Activated naive CD4-positive, alpha-beta T cell treated with anti-CD3 and anti-CD28 coated beads, Interleukin-2, amount 50 U/mL, for 24 hours (primary cell): Measurements from ENCODE around the gene SGCG.
"Not testable (repeated sequence)": the region's sequence is repeated elsewhere in the genome, so short reads cannot be mapped to it uniquely, and the experiment has no call there.

Source experiments
- H3K27ac Mint-ChIP-seq: one replicate; pipeline ENCODE4 v1.8.0; 2021; ENCODE audit warnings: mild to moderate bottlenecking, mixed read lengths
- H3K27me3 Mint-ChIP-seq: one replicate; pipeline ENCODE4 v1.8.0; 2021; ENCODE audit warnings: mixed read lengths
- H3K36me3 Mint-ChIP-seq: one replicate; pipeline ENCODE4 v1.8.0; 2021; ENCODE audit warnings: mixed read lengths
- H3K4me1 Mint-ChIP-seq: one replicate; pipeline ENCODE4 v1.8.0; 2021; ENCODE audit warnings: mixed read lengths
- H3K4me3 Mint-ChIP-seq: one replicate; pipeline ENCODE4 v1.8.0; 2021; ENCODE audit warnings: mild to moderate bottlenecking, mixed read lengths
- H3K9me3 Mint-ChIP-seq: one replicate; pipeline ENCODE4 v1.8.0; 2021; ENCODE audit warnings: mixed read lengths

The SGCG gene, protein sequence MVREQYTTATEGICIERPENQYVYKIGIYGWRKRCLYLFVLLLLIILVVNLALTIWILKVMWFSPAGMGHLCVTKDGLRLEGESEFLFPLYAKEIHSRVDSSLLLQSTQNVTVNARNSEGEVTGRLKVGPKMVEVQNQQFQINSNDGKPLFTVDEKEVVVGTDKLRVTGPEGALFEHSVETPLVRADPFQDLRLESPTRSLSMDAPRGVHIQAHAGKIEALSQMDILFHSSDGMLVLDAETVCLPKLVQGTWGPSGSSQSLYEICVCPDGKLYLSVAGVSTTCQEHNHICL

DNA sequence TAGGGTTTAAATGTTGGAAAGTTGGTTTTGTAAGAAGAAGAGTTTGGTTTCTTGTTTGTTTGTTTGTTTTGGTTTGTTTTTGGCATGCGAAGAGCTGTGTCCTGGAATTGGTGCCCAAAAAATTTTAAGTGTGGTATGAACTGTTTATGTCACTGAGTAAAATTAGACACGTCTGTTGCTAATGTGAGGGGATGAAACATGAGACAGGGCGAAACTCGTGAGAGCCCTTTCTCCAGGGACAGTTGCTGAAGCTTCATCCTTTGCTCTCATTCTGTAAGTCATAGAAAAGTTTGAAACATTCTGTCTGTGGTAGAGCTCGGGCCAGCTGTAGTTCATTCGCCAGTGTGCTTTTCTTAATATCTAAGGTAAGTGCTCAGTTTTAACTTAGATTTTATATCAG, at the start of gene SGCG:
SGCG (plus strand) TSS at position 269 of the 400 bp plus-strand sequence. CDS start 22,716 bp downstream, outside the sequence.
- Mint-ChIP-seq H3K4me1 (no peaks in the 10 kb centered on the region), H3K9me3 (peaks cover 9% of the 10 kb centered on the region), H3K36me3 (no peaks in the 10 kb centered on the region), H3K4me3 (no peak within 1 kb of the TSS), H3K27me3 (peaks cover 10% of the 10 kb centered on the region), H3K27ac (no peak within 1 kb of the TSS)

DNA sequence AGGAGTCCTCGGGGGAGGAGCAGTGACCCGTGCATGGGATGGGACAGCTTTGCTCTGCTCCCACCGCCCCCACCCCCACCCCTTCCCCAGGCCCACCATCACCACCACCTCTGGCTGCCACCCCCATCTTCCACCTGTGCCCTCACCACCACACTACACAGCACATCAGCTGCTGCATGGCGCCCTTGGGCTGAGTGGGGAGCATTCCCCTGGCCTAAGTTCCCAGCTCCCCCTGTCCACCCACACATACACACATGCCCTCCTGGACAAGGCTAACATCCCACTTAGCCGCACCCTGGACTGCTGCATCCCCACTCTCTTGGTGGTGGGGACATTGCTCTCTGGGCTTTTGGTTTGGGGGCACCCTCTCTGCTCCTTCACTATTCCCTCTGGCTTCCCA, 46.2 kb upstream of the SGCG start:
- H3K27me3 Mint-ChIP-seq = peaks cover 1% of the 10 kb centered on the region
- no peaks in the 10 kb centered on the region for H3K4me1 Mint-ChIP-seq
- no peak overlapping the region for H3K27ac Mint-ChIP-seq
- H3K4me3 Mint-ChIP-seq = no peak overlapping the region
- H3K9me3 Mint-ChIP-seq = no peaks in the 10 kb centered on the region
- no peaks in the 10 kb centered on the region for H3K36me3 Mint-ChIP-seq

DNA sequence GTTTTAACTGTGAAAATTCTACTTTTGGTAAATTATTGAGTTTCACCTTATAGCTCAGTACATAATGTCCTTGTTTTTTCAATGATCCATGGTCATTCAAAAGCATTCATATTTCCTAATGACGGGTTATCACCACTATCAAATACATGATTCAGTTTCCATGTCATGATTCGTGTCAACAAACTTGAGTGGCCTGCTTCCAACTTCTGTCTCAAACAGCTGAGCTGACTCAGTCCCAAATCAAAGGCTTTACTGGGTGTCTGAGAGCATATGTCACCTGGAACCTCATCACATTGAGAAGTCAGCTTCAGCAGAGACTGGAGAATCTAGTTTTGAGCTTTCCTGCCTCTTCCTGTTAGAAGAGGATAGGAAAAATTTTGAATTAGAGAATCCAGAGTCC, 40.3 kb upstream of the SGCG start:
- Mint-ChIP-seq H3K4me3 (no peak overlapping the region), H3K27me3 (no peaks in the 10 kb centered on the region), H3K9me3 (no peaks in the 10 kb centered on the region), H3K36me3 (no peaks in the 10 kb centered on the region), H3K27ac (no peak overlapping the region), H3K4me1 (no peaks in the 10 kb centered on the region)

DNA sequence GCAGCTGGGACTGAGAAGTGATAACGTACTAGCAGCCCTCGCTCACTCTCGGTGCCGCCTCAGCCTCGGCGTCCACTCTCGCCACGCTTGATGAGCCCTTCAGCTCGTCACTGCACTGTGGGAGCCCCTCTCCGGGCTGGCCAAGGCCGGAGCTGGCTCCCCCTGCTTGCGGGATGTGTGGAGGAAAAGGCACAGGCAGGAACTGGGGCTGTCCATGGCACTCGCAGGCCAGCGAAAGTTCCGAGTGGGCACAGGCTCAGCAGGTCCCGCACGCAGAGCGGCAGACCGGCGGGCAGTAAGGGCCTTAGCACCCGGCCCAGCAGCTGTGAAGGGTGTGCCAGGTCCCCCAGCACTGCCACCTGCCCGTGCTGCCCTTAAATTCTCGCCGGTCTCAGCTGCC, 38.8 kb upstream of the SGCG start:
- Mint-ChIP-seq H3K9me3 (no peaks in the 10 kb centered on the region), H3K4me1 (no peaks in the 10 kb centered on the region), H3K4me3 (no peak overlapping the region), H3K36me3 (no peaks in the 10 kb centered on the region), H3K27me3 (no peaks in the 10 kb centered on the region), H3K27ac (no peak overlapping the region)

DNA sequence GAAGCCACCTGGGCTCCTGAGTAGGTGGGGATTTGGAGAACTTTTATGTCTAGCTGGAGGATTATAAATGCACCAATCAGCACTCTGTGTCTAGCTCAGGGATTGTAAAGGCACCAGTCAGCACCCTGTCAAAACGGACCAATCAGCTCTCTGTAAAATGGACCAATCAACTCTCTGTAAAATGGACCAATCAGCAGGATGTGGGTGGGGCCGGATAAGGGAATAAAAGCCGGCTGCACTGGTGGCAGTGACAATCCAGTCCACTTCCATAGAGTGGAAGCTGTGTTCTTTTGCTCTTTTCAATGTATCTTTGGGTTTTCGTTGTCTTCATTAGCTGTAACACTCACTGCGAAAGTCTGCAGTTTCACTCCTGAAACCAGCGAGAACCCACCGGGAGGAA, 38.2 kb upstream of the SGCG start:
- not testable (repeated sequence) for H3K27ac Mint-ChIP-seq, H3K27me3 Mint-ChIP-seq, H3K9me3 Mint-ChIP-seq, H3K4me1 Mint-ChIP-seq, H3K4me3 Mint-ChIP-seq, H3K36me3 Mint-ChIP-seq

DNA sequence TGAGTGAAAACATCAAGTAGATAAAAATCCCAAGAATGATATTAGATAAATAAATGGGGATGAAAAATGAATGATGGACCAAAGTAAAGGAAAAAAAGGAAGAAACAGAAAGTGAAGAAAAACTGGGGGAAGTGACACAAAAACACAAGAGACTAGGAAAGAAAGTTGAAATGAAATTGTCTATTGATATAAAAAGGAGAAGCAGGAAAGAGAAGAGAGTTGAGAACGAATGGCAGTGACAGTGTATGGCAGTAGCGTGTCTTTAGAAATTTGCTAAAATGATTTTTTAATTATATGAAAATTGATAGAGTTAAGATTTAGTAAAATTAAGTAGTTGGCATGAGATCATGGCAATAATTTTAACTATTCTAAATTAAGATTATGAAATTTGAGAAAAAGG, 36.3 kb upstream of the SGCG start:
- H3K4me1 Mint-ChIP-seq = no peaks in the 10 kb centered on the region
- H3K27me3 Mint-ChIP-seq = no peaks in the 10 kb centered on the region
- no peaks in the 10 kb centered on the region for H3K36me3 Mint-ChIP-seq
- H3K4me3 Mint-ChIP-seq = no peak overlapping the region
- no peaks in the 10 kb centered on the region for H3K9me3 Mint-ChIP-seq
- H3K27ac Mint-ChIP-seq = no peak overlapping the region

DNA sequence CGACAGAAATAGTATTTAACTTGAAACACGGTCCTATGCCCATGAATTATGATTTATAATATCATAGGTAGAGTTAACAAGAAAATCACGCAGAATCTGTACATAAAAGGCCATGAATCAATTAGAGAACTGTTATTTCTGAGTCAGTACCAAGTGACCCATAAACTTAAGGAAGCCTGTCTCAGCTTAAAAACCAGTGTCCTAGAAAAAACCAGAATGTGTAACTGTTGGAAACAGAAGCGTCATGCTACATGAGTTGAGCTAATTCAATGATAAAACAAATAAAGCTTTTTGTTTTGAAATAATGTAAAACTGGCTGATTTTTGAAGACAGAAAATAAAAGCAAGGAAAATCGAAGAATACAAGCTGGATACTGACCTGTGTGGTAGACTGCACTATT, 34.8 kb upstream of the SGCG start:
- Mint-ChIP-seq H3K9me3 (no peaks in the 10 kb centered on the region), H3K36me3 (no peaks in the 10 kb centered on the region), H3K4me1 (no peaks in the 10 kb centered on the region), H3K27ac (no peak overlapping the region), H3K4me3 (no peak overlapping the region), H3K27me3 (no peaks in the 10 kb centered on the region)

DNA sequence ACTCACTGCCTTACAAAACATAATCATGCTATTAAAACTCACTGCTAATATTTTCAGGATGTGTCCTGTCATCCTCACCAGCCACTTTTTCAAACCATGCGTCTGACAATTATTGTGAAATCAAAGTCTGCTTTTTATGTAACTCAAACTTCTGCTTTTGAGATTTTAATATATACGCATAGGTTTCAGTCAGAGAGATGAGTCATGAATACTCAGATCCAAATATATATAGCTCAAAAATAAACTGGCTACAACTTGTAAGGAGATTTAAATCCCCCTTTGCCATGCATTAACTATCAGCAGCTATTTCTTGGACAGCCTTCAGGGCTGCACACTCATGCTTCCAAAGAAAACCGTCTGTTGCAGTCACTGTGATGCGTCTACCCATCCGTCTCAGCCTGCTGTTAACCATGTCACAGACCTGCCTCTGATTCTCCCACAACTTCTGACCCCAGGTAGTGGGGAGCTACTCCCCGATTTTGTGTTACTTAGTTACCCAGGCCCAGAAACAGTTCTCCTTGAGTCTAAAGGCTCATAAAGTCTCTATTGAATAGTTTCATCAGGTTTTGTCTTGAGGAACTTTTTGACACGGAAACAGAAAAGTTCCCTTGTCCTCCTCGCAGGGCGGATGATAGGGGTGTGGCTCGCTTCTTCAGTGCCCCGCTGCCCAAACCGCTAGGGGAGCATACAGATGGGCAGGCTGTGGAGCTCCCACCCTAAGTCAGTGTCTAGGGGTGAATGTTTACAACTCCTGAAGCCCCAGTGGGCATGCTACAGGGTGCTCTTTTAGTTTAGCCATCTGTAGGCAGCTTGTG, 33.8 kb upstream of the SGCG start:
- no peaks in the 10 kb centered on the region for H3K4me1 Mint-ChIP-seq
- H3K9me3 Mint-ChIP-seq = no peaks in the 10 kb centered on the region
- H3K27me3 Mint-ChIP-seq = no peaks in the 10 kb centered on the region
- no peaks in the 10 kb centered on the region for H3K36me3 Mint-ChIP-seq
- H3K4me3 Mint-ChIP-seq = no peak overlapping the region
- no peak overlapping the region for H3K27ac Mint-ChIP-seq

DNA sequence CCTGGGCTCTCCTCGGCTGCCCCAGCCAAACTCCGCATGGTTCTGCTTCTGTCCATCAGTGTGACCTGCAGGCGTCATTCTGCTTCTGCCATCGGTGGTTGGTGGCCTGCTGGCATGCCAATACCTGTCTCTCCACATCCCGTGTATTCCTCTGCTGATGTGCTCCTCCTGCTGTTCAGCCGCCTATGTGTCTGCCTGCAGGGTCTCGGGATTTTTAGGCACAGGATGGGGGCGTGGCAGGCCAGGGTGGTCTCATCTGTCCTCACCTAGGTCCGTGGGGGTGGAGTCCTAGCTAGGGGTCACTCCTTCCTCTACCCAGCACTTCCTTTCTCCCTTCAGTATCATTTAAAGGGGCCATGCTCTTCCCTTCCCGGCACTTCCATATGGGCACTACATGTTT, 33.0 kb upstream of the SGCG start:
- H3K9me3 Mint-ChIP-seq = peaks cover 1% of the 10 kb centered on the region
- no peak overlapping the region for H3K4me3 Mint-ChIP-seq
- H3K4me1 Mint-ChIP-seq = no peaks in the 10 kb centered on the region
- no peaks in the 10 kb centered on the region for H3K27me3 Mint-ChIP-seq
- H3K27ac Mint-ChIP-seq = no peak overlapping the region
- no peaks in the 10 kb centered on the region for H3K36me3 Mint-ChIP-seq

DNA sequence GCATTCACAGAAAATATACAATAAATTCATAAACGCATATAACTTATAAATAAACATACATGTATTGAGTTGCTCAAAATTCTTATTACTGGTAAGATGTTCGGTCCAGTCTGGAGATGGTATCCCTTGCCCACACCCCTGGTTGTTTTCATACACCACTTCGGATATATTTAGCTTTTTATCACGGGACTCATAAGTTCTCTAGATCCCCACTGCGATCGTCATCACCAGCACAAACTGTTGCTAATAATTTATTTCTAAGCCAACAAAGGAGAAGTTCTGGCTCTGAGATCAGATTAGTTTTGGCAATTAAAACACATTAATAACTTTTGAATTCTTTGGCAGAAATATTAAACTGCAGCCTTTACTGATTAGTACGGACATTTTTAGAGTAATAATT, 23.0 kb upstream of the SGCG start:
- Mint-ChIP-seq H3K4me1 (no peaks in the 10 kb centered on the region), H3K27ac (no peak overlapping the region), H3K4me3 (no peak overlapping the region), H3K27me3 (peaks cover 22% of the 10 kb centered on the region), H3K9me3 (peaks cover 8% of the 10 kb centered on the region), H3K36me3 (no peaks in the 10 kb centered on the region)

DNA sequence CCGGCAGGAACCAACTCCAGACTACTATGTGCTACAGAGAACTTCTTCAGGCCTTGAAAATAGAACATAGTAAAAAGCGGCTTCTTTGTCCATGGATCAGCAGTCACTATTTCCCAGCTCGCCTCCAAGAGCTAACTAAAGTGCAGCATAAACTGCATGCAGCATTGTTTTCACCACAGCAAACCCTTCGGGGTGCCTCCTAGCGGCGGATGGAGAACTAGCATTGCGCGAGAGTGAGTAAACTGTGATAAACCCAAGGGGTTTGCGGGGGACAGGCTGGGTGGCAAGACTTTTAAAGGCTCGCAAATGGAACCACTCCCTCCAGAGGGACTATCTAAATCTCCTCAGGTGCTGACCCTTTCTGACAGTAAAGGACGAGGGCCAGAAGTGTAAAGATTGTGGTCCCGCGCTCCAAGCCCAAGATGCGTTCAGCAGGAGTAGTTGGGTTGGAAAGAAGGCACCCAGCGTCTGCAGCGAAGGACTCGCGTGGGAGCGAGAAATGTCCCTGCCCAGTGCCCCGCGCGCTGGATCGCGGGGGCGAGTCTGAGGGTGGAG, 21.5 kb upstream of the SGCG start:
- Mint-ChIP-seq H3K4me3 (no peak overlapping the region), H3K4me1 (no peaks in the 10 kb centered on the region), H3K9me3 (no peaks in the 10 kb centered on the region), H3K27me3 (peaks cover 21% of the 10 kb centered on the region), H3K36me3 (no peaks in the 10 kb centered on the region), H3K27ac (no peak overlapping the region)

DNA sequence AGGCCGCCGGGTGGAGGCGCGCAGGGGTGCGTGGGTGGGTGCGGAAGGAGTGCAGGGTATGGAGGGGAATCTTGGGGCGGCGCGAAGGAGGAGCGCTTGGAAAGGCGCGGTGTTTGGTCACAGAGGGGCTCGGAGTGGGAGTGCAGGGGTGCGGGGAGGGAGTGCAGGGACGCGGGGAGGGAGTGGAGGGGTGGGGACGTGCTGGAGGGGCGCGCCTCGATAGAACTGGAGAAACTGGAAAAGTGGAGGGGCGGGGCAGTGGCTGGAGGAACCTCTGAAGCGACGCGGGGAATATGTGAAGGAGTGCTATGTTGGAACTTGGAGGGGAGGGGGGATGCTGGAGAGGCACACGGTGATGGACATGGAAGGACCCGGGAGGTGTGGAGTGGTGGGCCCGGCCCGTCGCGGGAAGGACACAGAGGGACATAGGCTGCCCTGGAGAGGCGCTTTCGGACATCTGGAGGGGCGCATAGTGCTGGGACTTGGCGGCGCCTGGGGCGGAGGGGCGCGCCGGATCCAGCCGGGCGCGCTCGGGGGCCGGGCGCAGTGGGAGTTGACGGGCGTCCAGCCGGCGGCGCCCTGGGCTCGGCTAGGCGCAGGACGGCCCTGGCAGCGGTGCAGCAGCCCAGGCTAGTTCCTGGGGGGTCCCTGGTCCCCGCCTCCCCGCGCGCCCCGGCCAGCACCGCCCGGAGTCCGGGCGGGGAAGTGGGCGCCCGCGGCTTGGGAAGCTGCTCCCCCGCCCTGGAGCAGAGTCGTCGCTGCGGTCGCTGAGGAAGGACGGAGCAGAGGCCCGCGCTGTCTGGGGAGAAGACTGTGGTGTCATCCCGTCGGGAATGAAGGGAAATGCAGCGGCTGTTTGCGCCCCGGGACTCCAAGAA, 20.8 kb upstream of the SGCG start:
- H3K36me3 Mint-ChIP-seq = no peaks in the 10 kb centered on the region
- H3K27me3 Mint-ChIP-seq = peaks cover 21% of the 10 kb centered on the region
- no peaks in the 10 kb centered on the region for H3K4me1 Mint-ChIP-seq
- H3K4me3 Mint-ChIP-seq = no peak overlapping the region
- no peaks in the 10 kb centered on the region for H3K9me3 Mint-ChIP-seq
- no peak overlapping the region for H3K27ac Mint-ChIP-seq

DNA sequence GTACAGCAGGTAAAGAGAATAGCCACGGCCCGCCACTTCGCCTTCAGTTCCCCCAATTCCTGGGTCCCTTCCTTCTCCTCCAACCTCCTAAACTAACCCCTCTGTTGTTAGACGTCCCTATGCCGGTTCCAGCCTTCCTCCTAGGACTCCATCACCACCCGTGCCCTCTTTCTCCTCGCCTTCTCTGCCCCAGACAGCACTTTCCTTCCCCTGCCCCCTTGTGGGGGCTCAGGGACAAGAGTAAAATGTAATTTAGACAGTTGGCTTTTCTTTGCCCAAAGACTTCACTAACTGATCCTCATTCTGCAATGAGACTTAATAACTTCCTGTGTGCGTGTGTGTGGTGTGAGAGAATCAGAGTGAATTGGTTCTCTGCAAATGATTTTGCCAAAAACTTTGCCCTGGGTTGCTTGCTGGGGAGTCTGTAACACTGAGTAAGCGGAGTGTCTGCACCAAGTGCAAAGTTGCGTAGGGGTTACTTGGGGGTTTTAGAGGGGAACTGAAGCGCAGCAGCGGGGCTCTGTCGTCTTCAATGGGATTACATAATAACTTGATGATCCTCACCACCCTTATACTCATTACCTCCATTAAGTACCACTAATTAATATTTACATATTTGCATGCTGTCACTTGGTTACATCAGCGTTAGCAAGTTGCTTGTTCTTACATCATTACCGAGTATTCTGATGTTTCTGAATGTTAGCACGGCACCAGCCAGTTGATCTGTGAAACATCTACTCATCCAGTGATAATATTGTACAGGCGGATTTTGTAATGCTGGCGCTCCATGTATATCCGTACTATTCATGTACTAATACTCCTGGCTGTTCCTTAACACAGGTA, 19.9 kb upstream of the SGCG start:
- Mint-ChIP-seq H3K9me3 (no peaks in the 10 kb centered on the region), H3K4me1 (no peaks in the 10 kb centered on the region), H3K27ac (no peak overlapping the region), H3K27me3 (peaks cover 20% of the 10 kb centered on the region), H3K4me3 (no peak overlapping the region), H3K36me3 (no peaks in the 10 kb centered on the region)

DNA sequence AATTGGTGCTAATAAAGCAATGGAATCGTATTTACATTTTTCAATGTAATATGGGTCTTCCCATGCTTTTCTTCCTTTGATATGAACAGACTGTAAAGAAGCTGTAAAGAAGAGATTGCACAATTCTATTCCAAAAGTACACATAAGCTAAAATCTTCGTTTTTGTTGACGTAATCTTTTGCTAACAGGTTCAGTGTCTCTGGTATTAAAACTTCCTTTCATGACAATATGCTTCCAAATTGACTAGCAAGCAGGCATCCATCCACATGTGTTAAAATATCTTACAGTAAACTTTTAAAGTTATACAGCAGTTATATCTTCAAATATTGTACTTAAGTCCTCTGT, 19.3 kb upstream of the SGCG start:
- Mint-ChIP-seq H3K4me3 (no peak overlapping the region), H3K4me1 (no peaks in the 10 kb centered on the region), H3K36me3 (no peaks in the 10 kb centered on the region), H3K27me3 (peaks cover 19% of the 10 kb centered on the region), H3K27ac (no peak overlapping the region), H3K9me3 (no peaks in the 10 kb centered on the region)

DNA sequence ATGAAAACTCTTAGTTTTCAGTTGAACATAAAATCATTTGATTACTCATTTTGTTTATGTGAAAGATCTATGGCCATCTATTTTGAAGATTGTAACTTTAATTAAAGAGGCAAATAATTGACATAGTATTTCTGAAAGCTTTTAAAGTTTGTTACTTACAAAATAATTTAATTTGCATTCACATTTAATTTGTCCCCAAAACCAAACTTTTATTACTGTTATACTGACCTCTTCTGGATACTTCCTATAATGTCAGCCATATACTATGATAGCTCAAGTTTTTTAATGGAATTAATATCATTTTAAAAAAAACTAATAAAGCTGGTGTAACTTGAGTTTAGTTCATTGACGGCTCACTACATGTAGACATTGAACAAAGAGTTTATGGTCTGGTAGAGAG, 4.9 kb upstream of the SGCG start:
- Mint-ChIP-seq H3K4me1 (no peaks in the 10 kb centered on the region), H3K9me3 (peaks cover 9% of the 10 kb centered on the region), H3K4me3 (no peak overlapping the region), H3K27ac (no peak overlapping the region), H3K36me3 (no peaks in the 10 kb centered on the region), H3K27me3 (peaks cover 11% of the 10 kb centered on the region)
